Activated CD4-positive, alpha-beta T cell treated with anti-CD3 and anti-CD28 coated beads, Interleukin-2, amount 50 U/mL, for 1 hour (primary cell): ENCODE measurements around the gene DMD.

Source experiments
- DNase-seq: peaks from one replicate; pipeline ENCODE4 v3.0.0-alpha.2; 2020

The DMD gene

DNA sequence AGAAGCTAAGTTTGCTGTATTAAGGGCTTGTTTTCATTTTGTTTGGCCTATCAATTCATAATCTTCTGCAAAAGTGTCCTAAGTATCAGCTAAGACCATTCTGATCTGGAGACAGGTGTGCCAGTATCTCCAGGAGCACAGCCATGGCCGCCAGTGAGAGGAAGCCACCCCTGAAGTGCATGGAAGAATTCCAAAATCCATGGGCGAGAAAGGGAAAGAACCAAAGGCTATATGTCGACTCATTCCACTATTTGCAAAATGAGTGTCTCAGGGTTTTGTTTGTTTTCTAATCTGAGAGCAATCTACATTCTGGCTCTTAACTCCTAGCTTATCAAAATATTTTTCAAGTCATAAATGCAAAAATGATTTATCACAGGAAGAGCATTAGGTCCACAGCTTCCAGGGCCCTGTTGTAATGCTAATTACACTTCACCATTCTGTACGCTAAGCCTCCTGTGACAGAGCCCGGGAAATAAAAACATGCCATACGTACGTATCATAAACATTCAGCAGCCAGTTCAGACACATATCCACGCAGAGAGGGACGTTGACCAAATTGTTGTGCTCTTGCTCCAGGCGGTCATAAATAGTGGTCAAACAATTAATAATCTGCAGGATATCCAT lies 2002.2 kb downstream of the DMD start:
- DNase-seq, result no peak

DNA sequence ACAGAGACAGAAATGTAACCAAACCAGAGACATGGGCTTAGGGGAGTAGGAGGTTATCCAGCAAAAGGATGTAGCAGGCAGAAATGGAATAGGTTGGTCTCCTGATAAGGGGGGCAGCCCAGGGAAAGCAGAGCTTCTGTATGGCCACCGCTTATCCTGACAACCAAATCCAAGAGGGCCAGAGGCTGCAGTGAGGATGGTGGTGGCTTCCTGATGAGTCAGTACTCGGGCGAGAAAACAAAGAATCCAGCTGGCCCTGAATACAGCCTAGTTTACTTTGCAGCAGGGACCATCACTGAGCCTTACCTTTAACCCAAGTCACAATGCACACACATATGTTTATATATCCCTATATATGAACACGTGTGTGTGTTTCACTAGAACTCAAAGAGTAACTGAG lies 2009.8 kb downstream of the DMD start:
- DNase-seq, result no peak

DNA sequence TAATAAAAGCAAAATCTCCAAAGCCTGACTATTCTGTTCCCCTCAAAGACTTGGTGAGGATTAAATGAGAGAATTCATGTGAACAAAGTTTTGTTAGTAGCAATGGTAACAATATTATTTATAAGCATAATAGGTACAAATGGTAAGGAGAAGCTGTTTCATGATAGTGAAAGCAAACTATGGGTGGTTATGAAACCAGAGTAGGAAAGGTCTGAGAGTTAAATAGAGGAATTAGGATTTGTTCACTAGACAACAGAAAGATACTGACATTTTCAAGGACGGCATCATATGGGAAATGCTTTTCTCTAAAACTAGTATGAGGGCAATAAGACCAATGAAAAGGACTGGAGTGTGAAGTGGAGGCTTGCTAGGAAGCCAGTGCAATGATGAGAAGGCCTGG lies 2010.9 kb downstream of the DMD start:
- no peak for DNase-seq

DNA sequence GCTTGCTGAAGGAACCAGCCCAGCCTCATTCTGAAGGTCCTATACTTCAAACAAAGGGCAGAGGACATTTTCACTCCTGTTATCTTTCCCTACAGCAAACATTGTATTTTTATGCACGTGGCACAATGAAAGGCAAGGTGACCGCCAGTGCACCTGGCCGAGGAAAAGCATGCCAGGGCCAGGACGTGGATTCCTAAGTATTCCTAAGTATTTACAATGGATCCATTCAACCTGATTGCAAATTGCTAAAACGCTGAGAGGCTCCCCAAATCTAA lies 2011.6 kb downstream of the DMD start:
- DNase-seq, result no peak

DNA sequence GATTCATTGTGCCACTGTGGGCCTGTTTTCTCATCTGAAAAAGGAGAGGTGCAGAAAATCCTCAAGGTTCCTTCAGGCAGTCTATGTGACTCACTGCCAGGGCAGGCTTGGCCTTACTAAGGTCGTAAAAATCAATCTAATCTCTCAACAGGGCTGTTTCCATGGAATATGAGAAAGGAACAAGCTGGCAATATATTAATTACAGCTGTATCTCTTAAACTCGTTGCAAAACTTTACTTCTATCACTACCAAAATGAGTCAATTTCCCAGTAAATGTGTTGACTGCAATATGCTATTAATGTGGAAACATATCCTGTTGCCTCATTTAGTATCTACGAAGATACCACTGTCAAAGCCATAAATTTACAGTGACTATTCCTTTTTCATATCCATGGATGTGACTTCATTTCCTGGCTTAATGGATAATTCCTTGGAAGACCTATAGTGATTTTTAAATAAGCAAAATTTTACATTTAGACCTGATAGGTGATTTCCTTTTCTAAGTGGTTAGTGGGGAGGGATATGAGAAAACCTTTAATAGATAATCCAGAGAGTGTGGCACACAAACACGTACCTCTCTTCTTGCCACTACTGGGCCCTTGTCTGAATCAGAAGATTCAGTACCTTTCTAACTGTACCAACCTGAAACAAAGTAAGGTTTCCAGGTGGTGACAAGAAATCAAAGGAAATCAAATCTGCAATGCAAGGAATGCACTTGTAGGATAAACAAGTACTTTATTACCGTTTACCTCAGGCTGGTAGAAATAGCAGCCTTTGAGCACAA lies 2012.1 kb downstream of the DMD start:
- DNase-seq, result no peak

DNA sequence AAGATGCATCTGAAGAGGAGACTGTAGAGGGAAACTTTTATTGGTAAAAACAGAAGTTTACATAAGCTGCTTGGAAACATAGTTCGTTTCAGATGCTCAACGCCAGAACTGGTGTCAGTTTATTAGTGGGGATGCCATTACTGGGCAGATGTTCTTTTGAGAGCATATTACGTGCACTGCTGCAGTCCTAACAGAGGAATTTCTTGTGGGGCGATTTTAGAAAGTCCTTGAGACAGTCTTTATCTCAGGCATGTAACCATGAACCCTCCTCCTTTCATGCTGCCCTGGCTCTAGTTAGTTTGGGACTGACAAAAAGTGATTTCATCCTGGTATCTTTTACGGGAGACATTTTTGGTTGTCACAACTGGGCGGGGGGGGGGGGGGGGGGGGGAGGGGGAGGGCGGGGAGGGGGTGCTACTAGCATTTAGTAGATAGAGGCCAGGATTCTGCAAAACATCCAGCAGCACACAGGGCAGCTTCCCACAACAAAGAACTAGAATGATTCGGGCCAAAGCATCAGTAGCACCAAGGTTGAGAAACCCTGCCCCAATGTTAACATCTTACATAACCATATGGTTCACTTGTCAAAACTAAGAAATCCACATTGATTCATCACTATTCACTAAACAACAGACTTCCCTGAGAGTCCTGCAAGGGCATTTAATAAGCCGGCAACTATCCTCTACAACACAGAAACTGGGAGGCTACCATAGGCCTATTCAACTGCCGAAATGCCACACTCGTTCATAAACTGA lies 2021.0 kb downstream of the DMD start:
- DNase-seq, result no peak

DNA sequence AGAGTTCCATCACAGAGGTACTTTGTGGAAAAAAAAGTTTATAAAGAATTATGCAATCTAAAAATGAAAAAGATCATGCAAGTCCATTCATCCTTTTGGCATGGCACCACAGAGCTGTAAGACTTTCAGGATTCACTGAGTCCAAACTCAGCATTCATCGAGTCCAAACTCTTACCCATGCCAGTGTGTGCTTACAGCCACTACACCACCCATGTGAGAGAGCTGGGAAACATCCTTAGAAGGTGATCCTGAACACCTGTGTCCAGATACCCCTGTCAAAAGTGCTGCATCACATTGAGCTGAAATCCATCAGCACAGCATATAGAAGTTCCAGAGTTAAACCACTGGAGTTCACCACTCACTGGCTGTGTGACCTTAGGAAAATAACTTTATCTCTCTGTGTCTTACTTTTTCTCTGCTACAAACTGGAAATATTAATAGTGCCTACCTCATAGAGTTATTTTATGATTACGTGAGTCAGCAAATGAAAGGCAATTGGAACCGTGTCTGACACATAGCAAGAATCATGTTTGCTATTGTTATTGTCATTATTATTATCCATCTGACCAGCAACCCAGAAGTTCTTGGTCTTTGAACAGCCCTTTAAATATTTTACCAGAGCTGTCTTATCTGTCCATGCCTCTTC lies 2024.5 kb downstream of the DMD start:
- DNase-seq, result no peak

DNA sequence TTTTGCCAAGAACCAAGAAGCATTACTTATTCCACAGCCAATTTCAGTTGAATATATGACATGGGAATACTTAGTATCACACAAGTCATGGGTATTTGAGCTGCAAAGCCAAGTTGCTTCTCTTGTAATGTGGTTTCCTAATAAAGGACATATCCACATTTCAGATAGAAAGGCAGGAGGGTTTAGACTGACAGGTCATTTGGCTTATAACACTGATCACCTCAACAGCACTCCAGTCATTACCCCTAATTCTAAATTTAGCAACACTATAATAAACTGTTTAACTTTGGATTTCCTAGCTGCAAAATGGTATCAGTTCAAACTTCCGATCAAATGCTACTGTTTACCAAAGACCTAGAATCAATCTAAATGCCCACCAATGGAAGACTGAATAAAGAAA lies 2025.5 kb downstream of the DMD start:
- no peak for DNase-seq

DNA sequence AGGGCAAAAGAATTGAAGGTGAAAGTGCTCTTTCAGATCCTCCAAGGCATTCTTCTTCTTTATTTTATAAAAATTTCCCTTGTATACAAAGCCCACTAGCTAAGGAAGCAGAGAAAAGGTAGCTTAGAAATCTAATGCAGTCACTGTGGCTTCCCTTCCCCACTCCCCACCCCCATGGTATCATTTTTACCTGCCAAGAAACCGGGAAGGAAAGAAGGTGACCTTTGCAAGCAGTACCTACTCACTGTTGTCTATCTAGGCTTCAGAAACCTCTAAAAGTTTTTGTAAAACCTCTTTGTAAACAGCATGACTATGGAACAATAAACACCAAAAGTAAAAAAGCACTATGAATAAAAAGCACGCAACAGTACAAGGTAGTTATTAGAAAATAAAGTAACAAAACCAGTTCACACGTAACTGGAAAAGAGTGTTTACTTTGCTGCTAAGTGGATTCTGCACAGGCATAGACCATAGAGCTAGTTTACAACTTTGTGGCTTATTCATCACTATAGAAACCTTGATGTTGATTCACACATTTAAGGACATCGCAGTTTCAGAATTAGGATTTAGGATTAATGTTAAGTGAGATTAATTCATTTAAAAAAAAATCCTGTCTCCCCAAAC lies 2029.9 kb downstream of the DMD start:
- DNase-seq, result no peak

DNA sequence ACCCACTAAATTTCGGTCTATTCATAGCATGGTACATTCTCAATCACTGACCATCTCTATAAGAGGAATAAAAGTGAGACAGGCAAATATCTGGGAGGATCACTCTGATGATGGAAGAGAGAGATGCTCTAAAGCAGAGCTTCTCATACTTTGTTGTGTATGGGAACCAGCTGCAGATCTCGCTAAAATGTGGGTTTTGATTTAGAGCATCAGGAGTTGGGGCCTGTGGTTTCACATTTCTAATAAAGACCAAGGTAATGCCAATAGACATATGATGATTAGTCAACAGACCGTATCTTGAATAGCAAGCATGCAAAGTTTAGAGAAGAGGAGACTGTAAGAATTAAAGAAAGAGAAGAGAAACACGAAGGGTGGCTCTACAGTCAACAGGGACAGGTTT lies 2032.1 kb downstream of the DMD start:
- no peak for DNase-seq

DNA sequence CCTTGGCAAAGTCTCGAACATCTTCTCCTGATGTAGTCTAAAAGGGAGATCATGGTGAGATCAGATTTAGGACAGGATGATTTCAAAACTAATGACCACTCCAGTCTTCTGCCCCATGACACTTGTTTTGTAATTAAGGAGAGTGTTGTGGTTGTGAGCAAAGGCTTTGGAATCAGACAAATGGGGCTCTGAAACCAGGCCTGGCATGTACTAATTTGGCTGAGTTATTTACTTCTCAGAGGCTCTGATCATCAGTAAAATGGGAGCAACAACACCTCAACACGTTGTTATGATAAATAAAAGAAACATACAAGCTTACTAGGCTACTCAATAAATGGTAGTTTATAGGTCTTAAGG lies 2032.6 kb downstream of the DMD start:
- DNase-seq, result no peak

DNA sequence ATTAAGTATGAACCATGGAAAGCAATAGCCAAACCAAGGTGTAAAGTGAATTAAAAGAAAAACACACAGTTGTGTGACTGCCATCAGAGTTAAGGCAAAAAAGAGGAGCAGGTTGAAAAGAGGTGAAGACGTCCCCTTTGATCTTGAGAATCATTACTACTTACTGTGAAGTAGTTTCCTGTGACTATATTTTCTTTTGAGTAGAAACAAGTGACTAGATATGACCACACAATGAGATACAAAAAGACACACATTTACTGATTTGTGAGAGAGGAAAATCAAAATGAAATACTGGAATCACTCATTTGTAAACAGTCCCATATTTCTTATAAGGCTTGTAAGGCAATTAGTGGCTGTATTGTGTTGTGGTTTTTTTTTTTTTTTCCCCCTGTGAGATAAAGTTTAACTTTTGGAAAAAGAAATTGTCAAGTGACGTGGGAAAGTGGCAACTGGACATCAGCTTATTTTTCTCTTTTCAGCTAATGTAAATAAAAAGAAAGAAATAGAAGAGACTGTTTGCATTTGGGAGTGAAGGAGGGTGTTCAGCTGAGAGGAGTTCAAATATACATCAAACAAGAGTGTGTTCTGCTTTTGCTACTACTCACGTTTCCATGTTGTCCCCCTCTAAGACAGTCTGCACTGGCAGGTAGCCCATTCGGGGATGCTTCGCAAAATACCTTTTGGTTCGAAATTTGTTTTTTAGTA lies 2033.1 kb downstream of the DMD start:
- no peak for DNase-seq

DNA sequence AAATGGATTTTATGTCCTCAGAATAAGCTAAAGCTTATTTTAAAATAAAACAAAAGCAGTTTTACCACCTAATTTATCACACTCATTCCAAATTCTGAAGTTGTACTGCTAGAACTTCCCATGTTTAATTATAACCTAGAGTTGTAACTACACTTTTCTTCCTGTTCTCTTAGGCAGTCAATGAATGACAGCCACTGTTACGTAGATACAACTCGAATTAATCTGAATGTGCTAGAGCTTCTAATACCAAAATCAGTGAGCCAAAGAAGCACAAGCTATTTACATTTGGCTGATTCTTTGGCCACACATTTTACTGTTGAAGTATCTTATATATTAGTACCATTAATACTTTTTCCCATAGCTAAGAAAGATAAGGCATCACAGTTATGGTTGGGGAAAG lies 2040.6 kb downstream of the DMD start:
- DNase-seq, result no peak

DNA sequence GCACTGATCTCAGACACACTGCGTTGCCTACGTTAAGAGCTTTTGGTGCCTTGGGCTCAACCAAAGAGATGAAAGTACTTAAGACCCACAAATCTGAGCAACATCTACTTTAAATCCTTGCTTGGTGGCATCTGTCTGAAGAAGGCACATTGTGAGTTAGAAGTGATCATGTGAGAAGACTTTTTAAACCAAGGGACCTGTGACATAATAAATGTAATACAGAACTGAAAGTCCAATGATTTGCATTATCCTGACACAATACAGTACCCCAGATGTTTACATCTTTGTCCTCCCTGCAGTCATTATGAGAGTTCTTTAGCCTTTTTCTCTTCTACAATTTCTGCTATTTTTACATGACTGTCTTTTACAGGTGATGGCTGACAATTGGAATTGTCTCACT lies 2042.8 kb downstream of the DMD start:
- DNase-seq, result no peak

DNA sequence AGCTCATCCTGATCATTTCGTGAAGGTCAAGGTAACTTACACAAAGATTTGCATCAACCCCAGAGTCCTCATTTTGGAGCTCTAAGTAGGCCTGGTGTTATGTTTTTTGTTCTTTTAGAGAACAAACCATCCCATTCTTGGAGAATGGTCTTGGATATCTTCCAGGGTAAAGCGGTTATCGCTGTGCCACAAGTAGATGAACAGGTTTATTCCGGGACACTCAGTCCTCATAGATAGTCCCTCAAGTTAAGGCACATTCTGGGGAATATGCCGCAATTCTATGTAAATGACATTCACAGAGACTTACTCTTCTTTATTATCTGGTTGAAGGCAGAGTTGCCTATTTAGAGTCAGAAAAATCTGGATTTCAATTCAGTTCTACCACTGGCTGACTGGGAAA lies 2044.5 kb downstream of the DMD start:
- no peak for DNase-seq

DNA sequence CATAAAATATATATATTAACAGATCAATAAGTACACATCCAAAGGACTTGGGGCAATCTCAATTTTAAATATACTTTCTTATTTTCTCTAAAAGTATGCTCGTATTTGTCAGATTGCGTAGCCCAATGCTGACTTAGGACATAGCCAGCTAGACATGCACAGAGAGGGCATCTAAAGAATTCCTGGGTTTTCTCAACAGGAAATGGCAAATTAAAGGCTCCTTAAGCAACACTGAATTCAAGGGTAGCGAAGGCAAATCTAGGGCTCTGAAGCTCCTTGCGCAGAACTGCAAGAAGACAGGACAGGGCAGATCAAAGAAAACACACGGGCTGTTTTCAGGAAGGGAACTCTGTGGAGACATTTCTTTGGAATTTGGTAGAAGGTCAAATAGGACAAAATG lies 2044.9 kb downstream of the DMD start:
- DNase-seq, result no peak

DNA sequence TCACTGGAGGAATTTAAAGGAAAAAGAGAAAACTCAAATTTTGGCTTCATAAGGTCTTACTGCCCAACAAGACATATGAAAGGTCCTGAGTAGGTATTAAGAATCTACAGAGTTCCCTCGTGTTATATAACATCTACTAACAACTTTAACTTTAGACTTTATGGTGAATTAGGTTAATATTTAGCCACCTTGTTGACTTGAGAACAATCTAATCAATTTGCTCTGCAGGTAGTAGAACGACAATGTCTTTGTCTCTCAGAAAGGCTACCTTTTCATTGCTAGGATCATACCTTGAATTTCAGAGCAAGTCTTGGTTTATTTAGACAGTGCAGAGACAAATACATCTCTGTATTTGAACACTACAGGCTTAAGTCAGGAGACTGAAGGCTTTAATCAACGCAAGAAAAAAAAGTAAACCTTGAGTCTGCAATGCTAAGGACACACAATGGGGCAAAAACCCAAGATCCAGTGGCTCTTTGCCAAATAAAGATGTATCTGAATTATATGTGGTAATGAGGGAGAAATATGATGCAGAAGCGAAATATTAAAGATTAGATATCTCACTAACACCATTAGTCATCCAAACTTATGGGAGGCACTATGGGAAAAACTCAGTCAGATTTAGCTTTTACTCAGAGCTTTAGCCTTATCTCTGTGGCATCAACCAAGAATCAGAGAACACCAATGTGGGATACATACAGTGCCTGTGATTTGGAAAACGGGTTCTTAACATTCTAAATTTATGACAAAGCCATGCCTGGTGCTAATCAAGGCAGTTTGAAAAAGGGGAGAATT lies 2045.9 kb downstream of the DMD start:
- DNase-seq, result no peak

DNA sequence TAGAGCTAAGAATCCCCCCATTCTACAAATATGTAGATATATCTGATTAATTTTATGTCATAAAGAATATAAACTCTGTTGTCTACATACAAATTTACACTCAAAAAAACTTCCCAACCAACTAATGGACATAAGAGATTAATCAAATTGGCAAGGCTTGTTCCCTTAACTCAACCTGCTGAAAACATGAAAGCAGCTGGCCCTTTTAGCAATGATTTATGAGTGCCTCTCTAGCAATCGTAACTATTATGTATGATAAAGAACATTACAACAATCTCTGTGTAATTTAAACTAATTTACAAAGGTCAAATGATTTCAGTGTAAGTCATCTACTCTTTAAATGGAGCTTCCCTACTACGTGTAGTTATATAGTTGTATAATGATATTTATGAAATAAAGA lies 2056.4 kb downstream of the DMD start:
- DNase-seq, result no peak

DNA sequence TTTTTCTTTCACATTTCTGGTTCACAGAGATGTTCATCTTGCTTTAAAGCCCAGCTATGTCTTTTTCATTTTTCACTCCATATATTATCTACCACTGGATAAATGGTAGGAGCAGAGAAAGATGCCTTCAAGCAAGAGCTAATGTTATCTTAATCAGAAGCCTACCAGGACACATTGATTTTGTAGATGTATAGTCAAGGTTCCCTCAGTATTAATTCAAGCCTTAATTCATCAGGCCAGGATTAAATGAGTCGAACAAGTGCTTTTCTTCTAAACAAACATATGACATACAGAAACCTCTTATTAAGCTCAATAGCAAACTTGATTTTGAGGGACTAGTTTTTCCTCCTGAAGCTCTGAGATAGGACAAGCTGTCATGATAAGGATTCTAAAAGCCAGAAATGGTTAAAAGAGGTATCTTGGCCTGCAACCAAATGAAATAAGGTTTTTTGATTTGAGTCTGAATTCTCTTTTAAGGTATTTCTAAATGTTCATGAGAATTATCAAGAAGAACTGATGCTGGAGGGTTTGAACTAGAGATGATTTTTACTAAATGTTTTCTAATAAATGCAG lies 2057.8 kb downstream of the DMD start:
- no peak for DNase-seq

DNA sequence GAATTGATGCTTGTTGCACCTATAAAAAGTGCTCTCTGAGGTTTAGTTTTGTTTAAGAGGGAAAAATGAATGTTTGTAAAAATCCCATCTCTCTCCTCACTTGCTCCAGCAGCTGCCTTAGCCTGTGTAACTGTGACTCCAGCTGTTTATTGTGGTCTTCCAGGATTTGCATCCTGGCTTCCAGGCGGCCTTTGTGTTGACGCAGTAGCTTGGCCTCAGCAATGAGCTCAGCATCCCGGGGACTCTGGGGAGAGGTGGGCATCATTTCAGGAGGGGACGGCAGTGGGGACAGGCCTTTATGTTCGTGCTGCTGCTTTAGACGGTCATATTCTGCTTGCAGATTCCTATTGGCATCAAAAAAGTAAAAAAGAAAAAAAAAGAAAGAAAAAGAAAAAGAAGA lies 2064.2 kb downstream of the DMD start:
- no peak for DNase-seq

DNA sequence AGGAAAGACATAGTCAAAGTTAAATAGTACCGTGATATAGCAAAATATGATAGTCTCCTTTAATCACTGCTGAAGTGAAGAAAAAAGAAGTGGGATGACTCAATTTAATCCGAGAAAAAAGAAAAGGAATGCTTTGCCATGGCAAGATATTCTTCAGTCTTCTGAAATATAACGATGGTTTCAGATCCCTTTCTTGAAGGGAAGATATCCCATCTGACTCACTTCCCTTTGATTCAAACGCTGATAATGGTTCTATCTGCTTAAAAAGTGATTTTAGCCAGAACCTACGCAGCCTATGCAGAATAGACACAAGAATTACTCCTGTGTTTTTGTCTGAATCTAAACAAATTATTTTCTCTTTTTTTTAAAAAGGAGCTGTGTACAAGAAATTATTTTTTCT lies 2071.4 kb downstream of the DMD start:
- DNase-seq, result no peak

DNA sequence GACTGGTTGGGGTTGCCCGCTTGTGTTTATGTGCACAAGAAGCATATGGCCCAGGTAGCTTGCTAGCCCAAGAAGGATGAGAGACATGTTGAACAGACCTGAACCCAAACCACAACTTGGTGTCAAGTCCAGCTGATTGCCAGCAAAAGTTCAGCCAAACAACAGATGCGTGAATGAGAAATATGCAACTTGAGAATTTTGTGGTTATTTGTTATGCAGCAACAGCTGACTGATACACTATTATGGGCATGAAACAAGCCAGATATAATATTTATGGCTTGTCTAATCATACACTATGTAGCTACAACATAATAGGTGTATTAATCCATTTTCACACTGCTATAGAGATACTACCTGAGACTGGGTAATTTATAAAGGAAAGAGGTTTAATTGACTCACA lies 2073.2 kb downstream of the DMD start:
- no peak for DNase-seq
